GM18858 (cell line): ENCODE results near the gene ARPP21.
A peak's percentile ranks its signal among the peaks of the same experiment; 100 is the strongest.
"Not testable (repeated sequence)": the region's sequence is repeated elsewhere in the genome, so short reads cannot be mapped to it uniquely, and the experiment has no call there.

Source experiments
- ATAC-seq: cut with Tn5 transposase; IDR thresholded peaks from one replicate; pipeline ENCODE4 v1.9.1; 2021; ENCODE audit not compliant: unreplicated experiment

The ARPP21 gene

DNA sequence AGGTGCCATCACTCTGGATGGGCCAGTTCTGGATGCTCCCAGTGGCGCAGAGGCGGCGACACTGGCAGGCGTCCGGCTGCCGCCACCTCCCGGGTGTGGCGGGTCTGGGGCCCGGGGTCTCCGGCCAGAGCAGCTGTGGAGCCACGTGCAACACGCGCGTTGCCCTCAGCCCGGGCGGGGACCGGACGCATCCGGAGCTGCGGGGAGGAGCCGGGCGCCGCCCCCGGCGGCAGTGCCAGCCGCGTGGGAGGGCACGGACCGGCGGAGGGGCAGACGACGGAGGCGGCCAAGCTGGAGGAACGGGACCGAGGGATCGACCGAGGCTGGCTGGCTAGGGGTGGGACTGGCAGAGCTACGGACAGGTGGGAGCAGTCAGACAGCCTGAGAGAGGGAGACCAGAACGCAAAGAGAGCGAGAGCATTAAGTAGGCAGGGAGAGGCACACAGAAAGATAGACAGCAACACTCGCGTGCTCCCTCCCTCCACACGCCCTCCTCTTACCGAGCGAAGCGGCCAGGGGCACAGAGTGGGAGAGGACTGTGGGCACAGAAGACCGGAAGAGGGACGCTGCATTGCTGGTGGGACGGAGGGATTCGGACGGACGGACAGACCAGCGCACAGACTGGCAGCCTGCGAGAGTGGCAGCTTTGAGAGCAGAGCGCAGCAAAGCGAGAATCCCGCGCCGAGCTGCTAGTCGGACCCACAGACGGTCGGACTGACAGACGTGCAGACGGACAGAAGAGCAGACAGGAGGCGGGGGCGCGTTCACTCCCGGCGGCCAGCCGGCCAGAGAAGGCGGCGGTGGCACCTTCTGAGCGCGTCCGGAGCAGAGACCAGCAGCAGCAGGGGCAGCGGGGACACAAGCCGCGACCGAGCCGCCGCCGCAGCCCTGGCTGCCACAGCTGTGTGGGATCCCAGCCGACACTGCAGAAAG, at the start of gene ARPP21:
Gene ARPP21 (plus strand): TSS at position 272 of the 933 bp plus-strand sequence. CDS start 42,227 bp downstream, outside the sequence.
- no peak for ATAC-seq

DNA sequence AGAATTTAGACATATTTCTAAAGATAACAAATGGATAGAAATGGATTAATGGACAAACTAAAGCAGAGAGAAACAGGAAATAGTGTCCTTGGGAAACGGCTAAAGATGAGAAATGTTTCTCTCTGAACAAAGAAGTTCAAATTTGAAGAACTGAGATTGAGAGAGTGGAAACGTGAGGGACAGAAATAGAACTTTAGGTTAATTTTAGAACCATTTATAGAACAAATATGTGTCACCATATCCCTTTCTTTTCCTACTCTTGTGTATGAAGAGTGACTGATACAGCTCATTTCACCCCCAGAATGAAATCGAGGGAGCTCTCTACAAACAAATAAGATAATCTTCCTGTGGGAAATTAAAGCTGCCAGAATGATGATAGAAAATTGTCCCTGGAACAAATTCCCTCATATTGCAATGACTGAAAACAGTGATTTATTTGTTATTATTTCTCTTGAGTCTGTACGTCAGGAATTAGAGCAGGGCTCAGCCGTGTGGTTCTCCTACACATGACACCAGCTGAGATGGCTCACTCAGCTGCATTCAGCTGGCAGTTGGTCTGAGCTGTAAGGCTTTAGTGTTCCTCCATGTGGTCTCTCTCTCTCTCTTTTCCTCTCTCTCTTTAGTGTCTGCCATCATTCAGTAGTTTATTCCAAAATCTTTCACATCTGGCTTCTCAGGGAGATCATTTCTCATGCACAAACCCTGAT, 46.6 kb upstream of the ARPP21 start:
- peak; percentile 63 for ATAC-seq

DNA sequence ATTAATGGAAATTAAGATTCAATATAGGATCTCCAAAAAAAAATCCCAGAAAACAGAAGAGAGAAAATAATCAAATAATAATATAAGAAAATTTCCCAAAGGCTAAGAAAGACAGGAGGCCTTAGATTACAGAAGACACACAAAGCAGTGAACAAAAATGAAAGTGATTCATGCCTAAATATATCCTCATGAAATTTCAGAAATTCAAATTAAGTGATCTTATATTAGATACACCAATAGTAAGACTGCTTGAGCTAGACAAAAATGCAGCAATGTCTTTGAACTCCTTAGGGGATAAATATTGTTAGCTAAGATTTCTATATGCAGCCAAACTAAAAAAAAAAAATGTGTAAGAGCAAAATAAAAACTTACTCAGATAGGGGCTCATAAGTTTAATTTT, 44.6 kb upstream of the ARPP21 start:
- peak; percentile 52 for ATAC-seq

DNA sequence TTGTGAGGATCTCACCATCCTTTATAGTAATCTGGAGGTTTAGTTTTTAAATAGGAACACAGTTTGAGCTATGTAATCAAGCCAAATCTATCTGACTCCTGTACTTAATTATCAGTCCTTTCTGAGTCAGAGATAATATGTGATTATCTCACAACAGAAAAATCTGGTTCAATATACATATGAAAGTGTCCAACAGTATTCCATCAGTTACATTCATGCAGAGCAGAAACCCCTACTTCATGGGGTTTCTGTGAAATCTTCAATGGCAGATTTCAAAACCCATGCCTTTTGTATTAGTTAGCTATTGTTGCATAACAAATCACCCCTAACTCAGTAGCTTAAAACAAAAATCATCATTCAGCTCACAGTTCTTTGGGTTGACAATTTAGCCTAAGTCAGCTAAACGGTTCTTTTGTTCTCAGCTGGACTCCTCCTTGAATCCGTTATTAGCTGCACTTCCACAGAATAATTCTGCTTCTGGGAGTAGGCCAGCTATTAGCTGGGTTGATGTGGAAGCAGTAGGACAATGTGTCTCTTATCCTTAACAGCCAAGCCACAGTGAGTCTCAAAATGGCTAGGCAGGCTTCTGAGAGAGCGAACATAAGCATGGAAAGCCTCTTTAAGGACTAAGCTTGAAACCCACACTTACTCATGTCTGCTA, 42.9 kb upstream of the ARPP21 start:
- no peak for ATAC-seq

DNA sequence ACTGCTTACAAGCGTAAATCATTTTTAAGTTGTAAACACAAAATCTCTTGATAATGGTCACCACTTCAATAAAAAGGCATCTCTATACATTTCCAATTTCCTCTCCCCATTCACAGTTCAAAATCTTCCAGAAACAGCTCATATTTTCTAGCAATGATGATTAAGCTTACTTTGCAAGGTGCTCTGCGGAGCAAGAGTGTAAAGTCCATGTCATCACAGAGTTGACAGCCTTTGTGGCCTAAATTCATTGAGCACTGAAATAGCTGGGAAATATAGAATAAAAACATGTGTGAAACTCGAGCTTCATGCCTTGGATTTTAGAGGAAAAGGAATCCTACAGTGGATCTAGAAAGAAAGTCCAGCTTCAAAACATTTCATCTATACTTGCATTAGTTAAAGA, 41.8 kb upstream of the ARPP21 start:
- ATAC-seq = no peak

DNA sequence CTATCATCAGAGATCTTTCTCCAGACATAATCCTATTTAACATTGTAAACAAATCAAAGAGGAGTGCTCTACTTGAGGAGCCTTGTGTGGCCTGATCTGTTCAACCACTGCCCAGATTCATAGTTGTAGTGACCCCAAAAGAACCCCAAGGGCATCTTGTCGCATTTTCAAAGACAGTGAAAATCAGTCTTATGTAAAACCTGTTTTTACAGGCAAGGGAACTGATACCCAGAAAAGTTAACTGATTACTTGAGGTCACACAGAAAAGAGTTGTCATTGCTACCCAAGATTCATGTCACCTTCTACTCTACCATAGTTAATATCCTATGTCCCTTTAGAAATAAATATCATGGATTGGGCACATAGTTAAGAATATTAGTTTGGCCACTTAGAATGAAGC, 40.5 kb upstream of the ARPP21 start:
- ATAC-seq = no peak

DNA sequence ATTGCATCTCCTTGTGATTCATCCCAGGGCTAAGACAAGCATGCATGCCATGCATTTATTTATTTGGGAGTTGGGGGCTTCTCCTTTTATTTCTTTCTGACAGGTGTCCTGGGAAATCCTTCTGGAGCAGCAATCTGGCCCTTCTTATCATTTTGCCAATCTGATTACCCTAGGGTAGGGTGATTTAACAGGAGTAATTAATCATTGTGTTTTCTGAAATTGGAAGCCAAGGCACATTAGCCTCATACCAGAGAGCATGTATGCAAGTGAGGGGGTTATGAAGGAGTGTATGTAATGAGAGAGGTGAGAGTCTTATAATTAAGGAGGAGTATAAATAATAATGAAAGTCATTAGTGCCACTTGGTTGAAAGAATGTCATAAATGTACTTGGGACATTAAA, 37.4 kb upstream of the ARPP21 start:
- ATAC-seq = no peak

DNA sequence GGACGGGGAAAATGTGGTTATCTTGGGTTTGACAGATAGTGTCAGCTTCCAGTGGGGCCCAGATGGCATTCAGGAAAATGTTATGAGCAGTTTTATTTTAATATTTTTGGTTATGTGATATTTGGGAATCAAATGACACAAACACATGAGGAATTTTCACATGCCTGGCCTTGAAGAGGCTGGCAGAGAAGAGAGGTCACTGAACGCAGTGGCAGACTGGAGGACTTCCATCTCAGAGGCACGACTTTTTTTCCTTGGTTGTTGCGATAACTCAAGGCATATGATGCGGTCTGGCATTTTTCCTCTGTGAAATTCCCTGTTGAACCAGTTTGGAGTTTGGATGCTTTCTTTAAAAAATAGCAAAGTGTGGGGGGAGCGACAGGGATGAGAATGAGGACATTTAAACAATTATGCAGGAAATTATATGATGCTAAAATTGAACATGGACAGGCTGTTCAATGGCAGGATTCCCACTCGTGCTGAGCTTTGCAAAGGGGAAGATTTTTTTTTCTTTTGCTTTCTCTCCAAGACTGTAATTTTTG, 36.9 kb upstream of the ARPP21 start:
- no peak for ATAC-seq

DNA sequence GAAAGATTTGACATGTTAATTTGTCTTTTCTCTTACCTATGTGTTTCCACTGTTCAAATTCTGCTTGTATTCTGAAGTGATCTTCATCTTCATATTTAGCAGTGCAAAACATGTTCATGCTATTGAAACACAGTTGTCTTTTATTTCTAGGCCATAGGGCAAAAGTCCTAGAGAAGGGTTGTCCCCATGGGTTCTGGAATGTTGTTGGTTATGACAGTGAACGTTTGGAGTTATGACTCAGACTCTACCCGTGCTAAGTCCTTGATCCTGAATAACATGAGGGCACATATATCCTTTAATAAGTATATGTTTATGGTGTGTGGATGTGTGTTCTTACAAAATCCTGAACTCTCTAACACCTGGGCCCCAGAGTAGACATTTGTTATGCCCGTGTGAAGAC, 23.0 kb upstream of the ARPP21 start:
- no peak for ATAC-seq

DNA sequence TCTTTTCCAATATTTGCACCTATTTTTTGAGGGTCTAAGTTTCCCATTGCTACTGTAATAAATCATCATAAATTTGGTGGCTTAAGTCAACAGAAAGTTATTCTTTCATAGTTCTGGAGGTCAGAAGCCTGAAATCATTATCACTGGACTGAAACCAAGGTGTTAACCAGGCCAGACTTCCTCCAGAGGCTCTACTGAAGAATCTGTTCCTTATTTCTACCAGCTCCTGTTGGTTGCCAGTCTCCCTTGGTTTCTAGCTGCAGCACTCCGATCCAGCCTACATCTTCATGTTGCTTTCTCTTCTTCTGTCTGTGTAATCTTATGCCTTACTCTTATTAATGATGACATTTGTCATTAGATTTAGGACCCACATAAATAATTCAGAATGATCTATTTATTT, 22.0 kb upstream of the ARPP21 start:
- peak; percentile 55 for ATAC-seq

DNA sequence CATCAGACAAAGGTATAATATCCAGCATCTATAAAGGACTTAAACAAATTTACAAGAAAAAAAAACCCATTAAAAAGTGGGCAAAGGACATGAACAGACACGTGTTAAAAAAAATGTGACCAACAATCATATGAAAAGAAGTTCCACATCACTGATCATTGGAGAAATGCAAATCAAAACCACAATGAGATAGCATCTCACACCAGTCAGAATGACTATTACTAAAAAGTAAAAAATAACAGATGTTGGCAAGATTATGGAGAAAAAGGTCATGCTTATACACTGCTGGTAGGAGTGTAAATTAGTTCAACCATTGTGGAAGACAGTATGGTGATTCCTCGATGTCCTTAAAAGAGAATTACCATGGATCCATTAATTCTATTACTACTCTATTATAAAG, 19.1 kb upstream of the ARPP21 start:
- ATAC-seq = not testable (repeated sequence)

DNA sequence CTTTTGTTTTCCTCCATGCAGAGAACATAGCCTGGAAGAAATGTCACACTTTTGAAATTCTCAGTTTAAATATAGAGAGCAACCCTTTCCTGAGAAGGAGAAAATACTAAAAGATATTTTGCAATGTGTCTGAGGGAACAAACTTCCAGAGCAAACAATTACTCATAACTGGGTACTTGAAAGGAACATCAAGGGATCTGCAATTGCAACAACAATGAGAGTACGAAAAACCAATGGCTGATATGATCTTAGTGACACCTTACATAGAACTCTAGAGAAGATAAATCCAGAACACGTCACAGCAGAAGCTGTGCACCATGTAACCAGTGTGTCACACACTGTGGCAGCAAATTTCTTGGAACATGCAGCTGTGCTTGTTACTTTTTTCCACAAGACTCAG, 14.6 kb upstream of the ARPP21 start:
- no peak for ATAC-seq

DNA sequence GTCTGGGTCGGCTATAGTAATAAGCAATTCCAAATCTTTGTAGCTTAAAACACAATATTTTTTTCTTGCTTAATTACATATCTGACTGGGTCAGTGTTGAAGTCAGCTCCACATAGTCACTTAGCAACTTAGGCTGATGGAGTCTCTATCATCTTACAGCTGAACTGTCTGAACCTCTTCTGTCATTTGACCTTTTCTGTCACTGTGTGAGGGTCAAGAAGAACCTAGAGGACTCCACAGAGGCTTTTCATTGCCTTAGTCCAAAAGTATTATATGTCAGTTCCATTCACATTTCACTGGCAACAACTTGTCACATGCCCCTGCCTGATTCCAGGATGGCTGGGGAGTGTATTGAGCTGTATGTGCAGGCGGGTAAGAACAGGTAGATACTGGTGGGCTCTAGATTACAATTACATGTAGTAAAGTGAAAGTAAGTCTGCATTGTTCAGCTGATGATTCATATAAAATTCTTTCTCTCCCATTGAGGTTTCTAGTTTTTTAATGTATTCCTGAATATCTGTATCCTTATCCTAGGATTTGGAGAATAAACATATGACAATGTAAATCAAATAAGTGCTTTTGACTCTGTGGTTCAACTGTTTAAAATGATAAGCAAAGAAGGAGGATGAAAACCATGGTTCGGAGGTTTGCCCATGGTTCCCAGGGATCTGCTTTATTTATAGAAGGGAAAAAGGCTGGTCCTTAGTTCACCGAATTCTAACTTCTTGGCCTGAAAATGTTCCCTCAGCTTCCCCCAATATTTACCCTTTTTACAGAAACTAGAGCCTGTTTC, 5.8 kb upstream of the ARPP21 start:
- no peak for ATAC-seq

DNA sequence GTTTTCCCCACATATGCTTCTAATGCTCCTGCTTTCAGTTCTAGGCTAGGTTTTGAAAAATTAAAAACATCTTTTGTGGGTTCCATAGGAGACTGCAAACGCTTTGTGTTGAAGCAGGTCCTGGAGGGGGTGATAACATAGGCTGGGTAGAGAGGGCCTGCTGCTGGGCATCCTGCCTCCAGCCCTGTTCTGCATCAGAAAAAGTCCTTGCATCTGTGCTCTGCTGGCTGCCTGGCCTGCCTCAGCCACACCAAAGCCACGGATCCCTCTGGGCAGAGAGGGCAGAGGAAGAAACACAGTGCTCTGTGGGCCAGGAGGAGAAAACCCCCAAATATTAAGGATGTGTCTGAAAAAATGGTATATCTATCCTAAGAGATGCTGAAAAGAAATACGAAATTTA, 3.9 kb upstream of the ARPP21 start:
- no peak for ATAC-seq

DNA sequence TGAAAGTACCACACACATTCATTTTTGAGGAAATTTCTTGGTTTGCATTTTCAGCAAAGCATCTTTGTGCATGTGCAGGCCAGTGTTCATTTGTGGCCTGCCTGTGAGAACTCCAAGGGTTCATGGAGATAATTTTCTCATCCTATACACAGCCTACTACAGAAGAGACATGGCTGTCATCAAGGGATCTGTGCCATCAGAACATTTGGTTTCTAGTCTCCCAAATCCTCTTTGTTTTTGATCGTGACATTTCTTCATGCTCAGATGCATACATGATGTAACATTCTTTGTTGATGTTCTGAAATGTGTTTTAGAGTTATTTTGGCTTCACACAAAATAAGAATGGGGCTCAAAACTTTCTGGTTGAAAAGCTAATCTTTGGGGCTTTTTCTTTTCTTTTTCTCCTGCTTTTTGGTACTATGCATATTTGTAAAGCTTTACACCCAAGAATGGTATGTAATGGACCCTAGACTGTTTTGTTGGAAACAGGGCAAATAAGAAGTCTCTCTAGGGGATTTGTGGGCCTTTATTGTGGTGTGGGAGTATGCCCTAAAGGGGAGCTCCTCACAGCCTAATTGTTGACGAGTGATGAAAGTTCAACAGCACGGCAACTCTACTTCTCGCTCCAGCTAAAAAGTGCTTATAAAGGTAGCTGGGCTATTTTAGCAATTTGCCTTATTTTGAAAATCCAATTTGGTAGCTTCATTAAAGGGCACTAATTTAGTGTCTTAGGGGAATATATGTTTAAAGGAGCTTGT, 3.2 kb upstream of the ARPP21 start:
- ATAC-seq = no peak

DNA sequence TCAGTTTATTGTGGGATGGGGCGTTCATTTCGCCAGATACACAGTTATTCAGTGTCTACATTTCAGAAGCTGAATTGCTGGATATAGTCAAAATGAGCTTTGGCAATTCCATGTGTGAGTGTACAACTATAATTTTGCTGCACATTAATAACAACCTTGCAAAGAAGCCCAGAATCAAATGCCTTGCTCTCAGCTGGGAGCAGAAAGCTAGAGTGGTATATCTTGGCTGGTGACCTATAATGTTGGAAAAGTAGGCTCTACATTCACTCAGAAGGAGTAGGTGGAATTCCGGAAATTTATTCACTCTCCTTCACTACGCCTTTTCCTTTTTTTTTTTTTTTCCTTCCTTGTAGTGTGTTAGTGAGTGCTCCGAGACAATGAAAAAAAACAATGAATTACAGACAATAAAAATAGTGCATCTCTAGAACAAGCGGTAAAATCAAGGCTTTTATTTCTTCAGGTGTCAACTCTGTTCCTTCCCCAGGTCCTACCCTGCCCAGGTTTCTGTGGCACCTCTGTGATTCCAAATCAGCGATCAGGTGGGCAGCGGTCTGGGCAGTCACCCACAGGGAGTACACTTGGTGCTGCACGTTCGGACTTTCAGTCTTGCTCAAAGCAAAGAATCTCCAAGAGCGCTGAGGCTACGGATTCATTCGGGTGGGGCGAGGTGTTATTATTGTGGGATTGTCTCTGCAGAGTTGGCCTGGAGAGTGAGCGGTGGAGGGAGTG, 910 bp upstream of the ARPP21 start:
- ATAC-seq = no peak

DNA sequence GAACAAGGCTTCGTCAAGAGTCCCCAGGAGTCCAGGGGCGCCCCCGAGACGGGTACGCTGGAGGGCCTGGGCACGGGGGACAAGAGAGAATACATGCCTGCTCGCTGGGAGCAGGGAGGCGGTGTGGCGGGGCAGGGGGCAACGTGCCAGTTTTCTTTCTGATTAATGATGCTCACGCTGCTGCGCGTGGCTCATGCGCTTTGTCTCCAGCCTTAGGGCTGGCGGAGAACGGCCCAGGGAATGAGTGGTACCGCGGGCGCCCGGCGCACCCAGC, 408 bp upstream of the ARPP21 start:
- no peak for ATAC-seq

DNA sequence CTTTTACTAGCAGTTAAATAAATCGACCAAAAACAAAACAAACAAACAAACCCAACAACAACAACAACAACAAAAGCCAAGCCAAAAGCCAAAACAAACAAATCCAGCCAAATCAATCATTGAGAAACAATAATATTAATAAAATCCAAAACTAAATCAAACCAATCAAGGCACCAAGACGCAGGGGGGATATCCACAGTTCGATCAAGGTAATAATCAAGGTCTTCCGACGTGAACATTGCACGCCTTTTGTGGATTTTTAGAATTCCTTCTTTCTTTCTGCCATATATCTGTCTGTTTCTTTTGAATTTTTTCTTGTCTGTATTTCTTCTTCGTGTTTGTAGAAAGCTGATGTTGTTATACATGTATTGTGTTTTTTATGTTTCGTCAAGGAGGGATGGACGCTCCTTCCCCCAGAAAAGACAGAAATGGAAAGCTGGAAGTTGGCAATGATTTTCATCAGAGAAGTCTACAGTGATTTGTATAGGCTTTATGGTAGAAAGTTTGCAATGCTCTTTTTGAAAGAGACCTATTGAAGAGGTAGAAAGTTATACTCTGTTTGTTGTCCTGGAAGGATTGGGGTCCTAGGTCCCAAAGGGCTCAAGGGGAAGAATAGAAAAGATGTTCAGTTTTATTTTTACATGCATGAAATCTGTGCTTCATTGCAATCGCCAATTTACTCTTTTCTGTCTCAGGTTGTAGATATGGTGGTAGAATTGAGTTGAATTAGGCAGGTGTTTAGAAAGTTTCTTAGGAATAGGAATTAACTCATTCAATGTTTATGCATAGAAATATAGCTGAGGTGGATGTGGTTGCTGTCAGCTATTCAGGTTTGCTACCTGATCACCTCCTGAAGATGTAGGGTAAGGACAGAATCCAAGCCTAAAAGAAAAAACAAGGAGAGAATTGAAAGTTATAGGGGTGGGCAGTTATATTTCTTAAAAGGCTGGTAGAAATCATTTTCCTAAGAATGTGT, 1.2 kb downstream of the ARPP21 start:
- no peak for ATAC-seq
